ENCODE data around the gene FBLN1.

DNA sequence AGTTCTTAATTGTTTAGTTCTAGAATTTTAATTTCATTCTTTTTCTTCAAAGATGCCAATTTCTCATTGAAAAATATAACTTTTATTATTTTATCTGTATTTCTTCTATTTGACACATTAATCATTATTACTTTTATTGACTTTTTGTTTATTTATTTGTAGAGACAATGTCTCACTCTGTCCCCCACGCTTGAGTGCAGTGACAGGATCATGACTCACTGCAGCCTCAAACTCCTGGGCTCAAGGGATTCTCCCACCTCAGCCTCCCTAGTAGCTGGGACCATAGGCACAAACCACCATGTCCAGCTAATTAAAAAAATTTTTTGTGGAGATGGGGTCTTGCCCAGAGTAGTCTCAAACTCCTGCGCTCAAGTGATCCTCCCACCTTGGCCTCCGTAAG is 30.3 kb upstream of the FBLN1 start:
- TF ChIP-seq, protein P1, sequence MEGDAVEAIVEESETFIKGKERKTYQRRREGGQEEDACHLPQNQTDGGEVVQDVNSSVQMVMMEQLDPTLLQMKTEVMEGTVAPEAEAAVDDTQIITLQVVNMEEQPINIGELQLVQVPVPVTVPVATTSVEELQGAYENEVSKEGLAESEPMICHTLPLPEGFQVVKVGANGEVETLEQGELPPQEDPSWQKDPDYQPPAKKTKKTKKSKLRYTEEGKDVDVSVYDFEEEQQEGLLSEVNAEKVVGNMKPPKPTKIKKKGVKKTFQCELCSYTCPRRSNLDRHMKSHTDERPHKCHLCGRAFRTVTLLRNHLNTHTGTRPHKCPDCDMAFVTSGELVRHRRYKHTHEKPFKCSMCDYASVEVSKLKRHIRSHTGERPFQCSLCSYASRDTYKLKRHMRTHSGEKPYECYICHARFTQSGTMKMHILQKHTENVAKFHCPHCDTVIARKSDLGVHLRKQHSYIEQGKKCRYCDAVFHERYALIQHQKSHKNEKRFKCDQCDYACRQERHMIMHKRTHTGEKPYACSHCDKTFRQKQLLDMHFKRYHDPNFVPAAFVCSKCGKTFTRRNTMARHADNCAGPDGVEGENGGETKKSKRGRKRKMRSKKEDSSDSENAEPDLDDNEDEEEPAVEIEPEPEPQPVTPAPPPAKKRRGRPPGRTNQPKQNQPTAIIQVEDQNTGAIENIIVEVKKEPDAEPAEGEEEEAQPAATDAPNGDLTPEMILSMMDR (IDR thresholded peaks at IDR 0.05; ENCODE audit: extremely low read depth in 1 of 2, insufficient read depth in 1 of 2, low read depth in 1 of 2, low read length in 2 of 2), result no peak
- TF ChIP-seq GATA2 (IDR thresholded peaks at IDR 0.05; ENCODE audit: insufficient read depth, insufficient read length, low read depth, low read length), result no peak
- TF ChIP-seq POLR2A (IDR thresholded peaks at IDR 0.05; ENCODE audit: low read depth, low read length), result no peak
- TF ChIP-seq POLR2AphosphoS5 (IDR thresholded peaks at IDR 0.05; ENCODE audit: insufficient read depth, low read depth, low read length), result no peak
- TF ChIP-seq, protein P2, sequence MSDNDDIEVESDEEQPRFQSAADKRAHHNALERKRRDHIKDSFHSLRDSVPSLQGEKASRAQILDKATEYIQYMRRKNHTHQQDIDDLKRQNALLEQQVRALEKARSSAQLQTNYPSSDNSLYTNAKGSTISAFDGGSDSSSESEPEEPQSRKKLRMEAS (IDR thresholded peaks at IDR 0.05; ENCODE audit: insufficient read depth, insufficient read length), result no peak
- no peak for TF ChIP-seq JUN (IDR thresholded peaks at IDR 0.05; ENCODE audit: borderline replicate concordance, insufficient read depth, insufficient read length, low read depth)
- no peak for TF ChIP-seq EZH2 (IDR thresholded peaks at IDR 0.05; ENCODE audit: borderline replicate concordance, low read depth, low read length, severe bottlenecking)

Measured in endothelial cell of umbilical vein (primary cell).